ENCODE data around the gene GLRX5. TPM values are rescaled to one million over a fixed set of nuclear protein-coding genes. Genes with fewer than 3 reads are reported as not detected.

Gene GLRX5
- total RNA-seq, 2 donors from 2014 or later = 35.5 to 36.1 TPM

DNA sequence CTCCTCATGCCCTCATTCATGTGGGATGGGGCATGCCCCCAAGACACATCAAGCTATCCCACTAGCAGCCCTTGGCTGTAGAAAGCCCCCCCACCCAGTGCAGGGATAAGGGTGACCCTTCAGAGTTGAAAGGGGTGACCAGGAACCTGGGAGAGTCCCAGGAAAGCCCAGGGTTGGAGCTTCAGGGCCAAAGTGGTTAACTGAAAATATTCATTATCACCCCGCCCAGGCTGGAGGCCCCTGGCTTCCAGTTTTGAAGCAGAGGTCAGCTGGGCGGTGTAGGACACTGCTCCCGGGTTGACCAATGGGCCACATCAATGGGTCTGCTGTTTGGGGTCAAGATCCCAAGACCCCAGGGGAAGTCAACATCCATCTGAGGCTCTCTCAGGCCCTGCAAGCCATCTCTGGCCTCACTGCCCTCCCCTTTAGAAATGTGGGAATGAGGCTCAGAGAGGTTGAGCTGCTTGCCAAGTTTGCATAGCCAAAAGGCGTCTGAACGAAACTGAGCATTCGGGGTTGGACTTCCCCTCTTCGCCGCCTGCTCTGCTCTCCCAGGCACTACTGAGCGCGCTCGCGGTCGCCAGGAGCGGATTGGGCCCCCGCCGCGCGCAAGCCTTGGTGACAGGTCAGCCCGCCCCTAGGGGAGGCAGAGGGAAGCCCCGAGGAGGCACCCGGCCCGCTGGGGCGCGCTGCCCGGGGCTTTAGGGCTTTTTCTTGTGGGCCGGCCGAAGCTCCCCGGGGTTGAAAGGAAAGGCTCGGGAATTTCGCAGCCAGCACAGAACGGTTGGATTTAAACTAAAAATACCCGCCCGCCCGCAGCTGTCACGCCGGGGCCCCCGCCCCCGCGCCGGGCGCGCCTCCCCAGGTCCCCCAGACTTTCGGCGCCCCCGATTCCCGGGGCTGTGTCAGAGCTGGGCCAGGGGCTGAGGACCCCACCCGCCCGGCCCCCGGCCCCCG lies 19.0 kb upstream of the GLRX5 start:
- H3K36me3 Mint-ChIP-seq = no peaks in the 10 kb centered on the region
- peak overlapping the region; percentile 86 for H3K4me3 Mint-ChIP-seq
- peak; percentile 93 to 96 for ATAC-seq
- H3K4me1 Mint-ChIP-seq (ENCODE audit: low read depth in 2 of 2) = peaks cover 49 to 53% of the 10 kb centered on the region in 2 donors
- H3K27ac Mint-ChIP-seq = peak overlapping the region; percentile 59 to 83
- no peaks in the 10 kb centered on the region for H3K9me3 Mint-ChIP-seq
- H3K27me3 Mint-ChIP-seq = no peaks in the 10 kb centered on the region
- DNase-seq (ENCODE audit: low spot score) = peak; percentile 95

DNA sequence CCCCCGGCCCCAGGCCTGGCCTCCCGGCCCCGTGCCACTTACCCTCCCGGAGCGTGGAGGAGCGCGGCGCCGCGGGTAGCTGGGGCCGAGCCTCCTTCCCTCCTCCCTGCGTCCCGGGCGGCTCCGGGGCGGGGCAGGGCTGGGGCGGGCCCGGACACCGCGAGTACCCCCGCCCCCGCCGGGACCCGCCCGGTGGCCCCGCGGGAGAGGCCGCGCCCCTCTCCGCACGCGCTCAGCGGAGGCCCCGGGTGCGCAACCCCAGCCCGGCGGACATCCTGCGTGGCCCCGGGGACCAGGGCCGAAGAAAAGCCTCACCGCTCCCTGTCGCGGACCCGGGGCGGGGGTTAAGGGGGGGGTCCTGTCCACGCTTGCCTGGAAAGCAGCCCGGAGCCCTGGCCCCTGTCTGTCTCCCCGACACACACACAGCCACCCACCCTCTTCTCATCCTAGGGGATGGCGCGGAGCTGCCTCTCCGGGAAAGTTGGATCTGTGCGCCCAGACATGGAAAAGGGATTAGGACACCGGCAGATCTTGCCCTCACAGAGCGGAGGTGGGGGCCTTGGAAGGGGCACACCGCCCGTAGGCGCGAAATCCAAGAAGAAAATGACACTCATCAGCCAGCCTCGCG lies 18.2 kb upstream of the GLRX5 start, which contains the start of gene SYNE3:
Gene SYNE3, minus strand, starts transcription at position 97 of the 628 bp plus-strand sequence. CDS start 40,829 bp downstream, outside the sequence.
- ATAC-seq = peak; percentile 82 to 84
- peak within 1 kb of the TSS; percentile 92 to 93 for H3K27ac Mint-ChIP-seq
- H3K36me3 Mint-ChIP-seq = no peaks in the 10 kb centered on the region
- peak within 1 kb of the TSS; percentile 86 for H3K4me3 Mint-ChIP-seq
- H3K9me3 Mint-ChIP-seq = no peaks in the 10 kb centered on the region
- peak; percentile 85 for DNase-seq (ENCODE audit: low spot score)
- peaks cover 49 to 55% of the 10 kb centered on the region in 2 donors for H3K4me1 Mint-ChIP-seq (ENCODE audit: low read depth in 2 of 2)
- no peaks in the 10 kb centered on the region for H3K27me3 Mint-ChIP-seq

DNA sequence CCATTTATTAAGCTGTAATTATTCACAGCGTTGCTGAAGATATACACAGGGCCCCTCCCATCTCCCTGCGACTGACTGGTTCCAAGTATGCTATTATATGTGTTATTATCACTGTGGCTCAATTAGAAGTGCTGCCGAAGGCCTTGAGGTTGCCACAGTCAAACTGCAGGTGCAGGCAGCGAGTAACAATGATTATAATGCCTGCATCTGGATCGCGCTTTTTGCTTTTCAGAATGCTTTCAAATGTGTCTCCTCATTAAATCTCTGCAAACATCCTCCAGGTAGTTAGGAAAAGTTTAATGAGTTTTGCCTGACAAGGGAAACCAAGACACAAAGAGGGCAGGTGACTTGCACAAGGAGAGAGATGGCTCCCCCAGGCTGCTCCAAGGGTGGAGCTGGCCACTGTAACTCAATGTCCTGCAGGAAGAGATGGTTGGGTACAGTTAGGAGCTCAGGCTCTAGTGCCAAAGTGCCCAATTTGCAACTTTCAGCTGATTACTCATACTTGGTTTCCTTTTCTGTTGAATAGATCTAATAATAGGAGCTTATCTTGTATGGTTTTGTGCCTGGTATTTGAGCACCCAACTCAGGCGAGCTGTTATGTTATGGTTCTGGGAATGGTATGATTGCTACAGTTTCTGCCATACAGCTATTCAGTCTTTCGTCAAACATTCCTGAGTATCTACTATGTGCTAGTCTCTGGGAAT lies 16.7 kb upstream of the GLRX5 start:
- Mint-ChIP-seq H3K4me3 (peak overlapping the region; percentile 59), H3K4me1 (ENCODE audit: low read depth in 2 of 2) (peaks cover 60 to 64% of the 10 kb centered on the region in 2 donors), H3K9me3 (no peaks in the 10 kb centered on the region), H3K36me3 (no peaks in the 10 kb centered on the region), H3K27ac (peak overlapping the region; percentile 92 to 93), H3K27me3 (no peaks in the 10 kb centered on the region)
- no peak for DNase-seq (ENCODE audit: low spot score)
- no peak for ATAC-seq

DNA sequence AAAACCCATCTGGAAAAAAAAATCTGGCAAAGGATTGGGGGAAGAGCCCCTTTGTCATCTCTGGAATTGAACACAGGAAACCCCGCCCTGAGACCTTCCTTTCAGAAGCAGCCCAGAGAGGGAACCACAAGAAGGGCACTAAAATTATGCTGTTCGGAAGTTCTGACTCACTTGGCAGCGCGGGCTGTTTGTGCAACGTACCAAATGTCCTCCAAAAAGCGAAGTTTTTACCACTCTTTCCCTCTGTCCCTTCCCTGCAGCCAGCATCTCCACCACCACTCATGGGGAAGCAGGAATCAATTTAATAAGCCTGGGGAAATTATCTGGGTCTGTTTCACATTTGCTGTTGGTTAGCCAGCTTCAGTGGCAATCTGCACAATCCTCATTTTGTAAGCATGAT lies 15.2 kb upstream of the GLRX5 start:
- no peaks in the 10 kb centered on the region for H3K27me3 Mint-ChIP-seq
- ATAC-seq (peak; percentile 12 to 36), DNase-seq (ENCODE audit: low spot score) (peak; percentile 83)
- H3K4me1 Mint-ChIP-seq (ENCODE audit: low read depth in 2 of 2) = peaks cover 73 to 79% of the 10 kb centered on the region in 2 donors
- H3K36me3 Mint-ChIP-seq = no peaks in the 10 kb centered on the region
- H3K27ac Mint-ChIP-seq = peak overlapping the region; percentile 92 to 93
- H3K9me3 Mint-ChIP-seq = no peaks in the 10 kb centered on the region
- peak overlapping the region; percentile 59 for H3K4me3 Mint-ChIP-seq

DNA sequence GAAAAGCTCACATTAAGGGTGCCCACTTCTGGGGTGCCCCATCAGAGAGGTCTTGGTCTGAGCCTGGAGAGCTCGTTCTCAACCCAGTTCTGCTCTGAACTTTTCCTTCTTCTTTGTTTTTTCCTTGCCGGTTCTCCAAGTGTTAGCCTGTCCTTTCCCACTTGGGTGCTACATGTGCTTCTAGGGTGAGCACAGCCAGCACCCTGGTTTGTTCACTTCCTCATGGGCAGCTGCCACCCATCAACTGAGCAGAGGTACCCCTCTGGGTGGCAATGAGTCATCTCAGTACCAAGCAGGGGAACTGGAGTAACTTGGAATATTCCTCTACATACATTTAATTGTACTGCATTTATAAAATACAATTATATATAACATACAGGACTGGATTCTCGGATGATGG lies 14.5 kb upstream of the GLRX5 start:
- Mint-ChIP-seq H3K27ac (peak overlapping the region; percentile 92 to 93), H3K9me3 (no peaks in the 10 kb centered on the region), H3K4me1 (ENCODE audit: low read depth in 2 of 2) (peaks cover 74 to 81% of the 10 kb centered on the region in 2 donors), H3K27me3 (no peaks in the 10 kb centered on the region), H3K36me3 (no peaks in the 10 kb centered on the region), H3K4me3 (peak overlapping the region; percentile 59)
- ATAC-seq (no peak), DNase-seq (ENCODE audit: low spot score) (no peak)

DNA sequence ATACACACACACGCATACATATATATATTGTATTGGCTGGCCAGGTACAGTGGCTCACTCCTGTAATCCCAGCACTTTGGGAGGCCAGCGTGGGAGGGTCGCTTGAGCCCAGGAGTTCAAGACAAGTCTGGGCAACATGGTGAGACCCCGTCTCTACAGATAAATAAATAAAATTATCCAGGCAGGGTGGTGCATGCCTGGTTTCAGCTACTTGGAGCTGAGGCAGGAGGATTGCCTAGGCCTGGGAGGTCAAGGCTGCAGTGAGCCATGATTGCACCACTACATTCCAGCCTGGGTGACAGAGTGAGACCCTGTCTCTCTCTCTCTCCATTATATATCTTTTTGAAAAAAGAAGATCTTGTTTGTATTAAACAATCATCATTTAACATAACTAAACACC lies 13.8 kb upstream of the GLRX5 start:
- no peaks in the 10 kb centered on the region for H3K36me3 Mint-ChIP-seq
- peak overlapping the region; percentile 94 to 95 for H3K27ac Mint-ChIP-seq
- ATAC-seq (no peak), DNase-seq (ENCODE audit: low spot score) (no peak)
- H3K4me1 Mint-ChIP-seq (ENCODE audit: low read depth in 2 of 2) = peaks cover 81 to 83% of the 10 kb centered on the region in 2 donors
- no peak overlapping the region for H3K4me3 Mint-ChIP-seq
- H3K27me3 Mint-ChIP-seq = no peaks in the 10 kb centered on the region
- no peaks in the 10 kb centered on the region for H3K9me3 Mint-ChIP-seq

DNA sequence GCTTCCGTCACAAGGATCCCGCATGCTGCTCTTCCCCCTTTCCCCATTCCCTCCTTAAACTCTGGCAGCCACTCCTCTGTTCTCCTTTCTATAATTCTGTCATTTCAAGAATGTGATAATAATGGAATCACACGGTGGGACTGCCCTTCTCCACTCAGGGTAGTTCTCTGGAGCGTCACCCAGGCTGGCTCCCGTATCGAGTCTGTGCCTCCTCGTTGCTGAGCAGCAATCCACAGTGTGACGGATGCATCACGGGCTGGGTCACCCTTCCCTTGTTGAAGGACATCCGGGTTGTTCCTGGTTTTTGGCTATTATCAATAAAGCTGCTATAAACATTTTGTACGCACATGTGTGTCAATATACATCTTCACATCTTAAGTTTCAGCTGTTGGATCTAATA lies 12.7 kb upstream of the GLRX5 start:
- DNase-seq (ENCODE audit: low spot score) (no peak), ATAC-seq (no peak)
- Mint-ChIP-seq H3K9me3 (no peaks in the 10 kb centered on the region), H3K36me3 (no peaks in the 10 kb centered on the region), H3K27ac (peak overlapping the region; percentile 94 to 95), H3K4me3 (peak overlapping the region; percentile 85), H3K27me3 (no peaks in the 10 kb centered on the region), H3K4me1 (ENCODE audit: low read depth in 2 of 2) (peaks cover 85 to 86% of the 10 kb centered on the region in 2 donors)

DNA sequence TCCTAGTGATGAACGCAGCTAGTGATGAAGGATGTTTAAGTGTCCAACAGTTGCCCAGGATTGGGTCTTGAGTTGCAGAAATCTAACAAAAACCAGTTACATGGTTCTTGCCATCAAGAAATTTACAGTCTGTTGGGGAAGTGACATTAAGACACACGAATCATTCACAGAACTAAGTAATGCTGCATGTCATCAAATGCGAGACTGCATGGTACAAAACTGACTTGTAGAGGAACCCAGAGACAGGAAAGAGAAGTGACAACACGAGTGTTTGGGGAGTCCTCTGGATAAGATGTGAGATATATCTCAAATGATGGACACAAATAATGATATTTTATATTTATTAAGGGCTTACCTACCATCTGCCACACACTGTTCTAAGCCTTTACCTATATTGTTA lies 12.3 kb upstream of the GLRX5 start:
- H3K9me3 Mint-ChIP-seq = no peaks in the 10 kb centered on the region
- ATAC-seq (no peak), DNase-seq (ENCODE audit: low spot score) (no peak)
- H3K27me3 Mint-ChIP-seq = no peaks in the 10 kb centered on the region
- H3K4me1 Mint-ChIP-seq (ENCODE audit: low read depth in 2 of 2) = peaks cover 85 to 86% of the 10 kb centered on the region in 2 donors
- H3K27ac Mint-ChIP-seq = peak overlapping the region; percentile 94 to 95
- peak overlapping the region; percentile 85 for H3K4me3 Mint-ChIP-seq
- no peaks in the 10 kb centered on the region for H3K36me3 Mint-ChIP-seq

DNA sequence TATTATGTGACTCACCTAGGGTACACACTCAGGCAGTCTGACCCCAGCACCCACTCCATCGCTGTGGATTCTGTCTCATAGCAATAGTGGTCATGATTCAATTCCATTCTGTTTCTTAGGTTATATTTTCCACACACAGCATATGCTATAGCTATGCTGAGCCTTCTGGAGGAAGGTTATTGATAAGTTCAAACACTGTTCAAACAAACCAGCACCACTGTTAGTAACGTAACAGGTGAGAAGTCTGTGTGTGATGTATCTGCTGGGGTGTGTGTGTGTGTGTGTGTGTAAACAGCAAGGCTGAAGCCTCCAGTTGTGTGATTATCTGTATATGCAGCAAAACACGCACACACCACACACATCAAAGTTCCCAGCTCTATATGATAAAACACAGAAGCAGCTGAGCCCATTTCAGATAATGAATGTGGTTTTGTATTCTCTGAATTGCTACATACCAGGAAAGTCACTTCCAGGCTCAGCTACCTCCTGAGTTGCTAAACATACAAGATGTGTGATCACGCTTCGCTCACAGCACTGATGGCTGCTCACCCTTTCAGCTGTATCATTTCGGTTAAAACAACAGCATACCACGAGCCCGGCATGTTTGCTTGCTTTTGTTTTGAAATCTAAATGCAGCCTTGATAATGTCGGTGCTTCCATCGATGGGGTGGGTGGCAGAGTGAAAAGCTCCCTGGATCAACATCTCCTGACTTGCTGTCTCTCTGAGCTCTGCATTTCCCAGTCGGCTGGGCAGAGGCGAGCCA lies 11.6 kb upstream of the GLRX5 start:
- no peaks in the 10 kb centered on the region for H3K27me3 Mint-ChIP-seq
- peak overlapping the region; percentile 85 for H3K4me3 Mint-ChIP-seq
- peak overlapping the region; percentile 94 to 95 for H3K27ac Mint-ChIP-seq
- H3K36me3 Mint-ChIP-seq = no peaks in the 10 kb centered on the region
- DNase-seq (ENCODE audit: low spot score) = peak; percentile 79
- peaks cover 78 to 80% of the 10 kb centered on the region in 2 donors for H3K4me1 Mint-ChIP-seq (ENCODE audit: low read depth in 2 of 2)
- no peaks in the 10 kb centered on the region for H3K9me3 Mint-ChIP-seq
- ATAC-seq = peak; percentile 83 to 88

DNA sequence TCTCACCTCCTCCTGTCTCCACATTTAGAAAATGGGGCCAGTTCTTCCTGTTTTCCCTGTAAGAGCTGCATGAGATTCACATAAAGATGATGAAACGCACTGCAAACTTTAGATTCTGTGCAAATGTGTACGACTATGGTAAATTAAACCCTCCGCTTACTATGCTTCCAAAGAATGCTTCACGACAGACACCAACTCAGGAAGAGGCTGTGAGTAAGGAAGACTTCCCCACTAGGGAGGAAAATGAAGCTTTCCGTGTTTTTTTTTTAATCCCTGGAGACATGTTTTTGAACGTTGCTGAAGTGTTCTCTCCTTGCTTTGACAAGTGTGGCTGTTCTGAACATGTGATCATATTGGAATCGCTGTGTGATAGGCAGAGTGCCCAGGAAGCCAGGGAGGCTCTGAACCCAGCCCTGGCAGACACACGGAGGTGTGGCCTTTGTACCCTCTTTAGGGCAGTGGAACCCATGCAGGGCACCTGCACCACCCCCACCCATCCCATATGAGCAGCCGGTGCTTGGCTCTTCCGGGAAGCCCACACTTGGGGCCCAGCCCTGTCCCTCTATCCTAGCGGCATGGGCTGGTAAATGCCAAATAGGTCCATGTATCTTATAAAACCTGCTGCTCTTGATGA lies 10.9 kb upstream of the GLRX5 start:
- DNase-seq (ENCODE audit: low spot score) (no peak), ATAC-seq (peak in 1 of 2 donors; percentile 2)
- no peaks in the 10 kb centered on the region for H3K9me3 Mint-ChIP-seq
- peak overlapping the region; percentile 85 for H3K4me3 Mint-ChIP-seq
- H3K27ac Mint-ChIP-seq = peak overlapping the region; percentile 94 to 95
- H3K36me3 Mint-ChIP-seq = no peaks in the 10 kb centered on the region
- H3K4me1 Mint-ChIP-seq (ENCODE audit: low read depth in 2 of 2) = peaks cover 71 to 73% of the 10 kb centered on the region in 2 donors
- H3K27me3 Mint-ChIP-seq = no peaks in the 10 kb centered on the region

DNA sequence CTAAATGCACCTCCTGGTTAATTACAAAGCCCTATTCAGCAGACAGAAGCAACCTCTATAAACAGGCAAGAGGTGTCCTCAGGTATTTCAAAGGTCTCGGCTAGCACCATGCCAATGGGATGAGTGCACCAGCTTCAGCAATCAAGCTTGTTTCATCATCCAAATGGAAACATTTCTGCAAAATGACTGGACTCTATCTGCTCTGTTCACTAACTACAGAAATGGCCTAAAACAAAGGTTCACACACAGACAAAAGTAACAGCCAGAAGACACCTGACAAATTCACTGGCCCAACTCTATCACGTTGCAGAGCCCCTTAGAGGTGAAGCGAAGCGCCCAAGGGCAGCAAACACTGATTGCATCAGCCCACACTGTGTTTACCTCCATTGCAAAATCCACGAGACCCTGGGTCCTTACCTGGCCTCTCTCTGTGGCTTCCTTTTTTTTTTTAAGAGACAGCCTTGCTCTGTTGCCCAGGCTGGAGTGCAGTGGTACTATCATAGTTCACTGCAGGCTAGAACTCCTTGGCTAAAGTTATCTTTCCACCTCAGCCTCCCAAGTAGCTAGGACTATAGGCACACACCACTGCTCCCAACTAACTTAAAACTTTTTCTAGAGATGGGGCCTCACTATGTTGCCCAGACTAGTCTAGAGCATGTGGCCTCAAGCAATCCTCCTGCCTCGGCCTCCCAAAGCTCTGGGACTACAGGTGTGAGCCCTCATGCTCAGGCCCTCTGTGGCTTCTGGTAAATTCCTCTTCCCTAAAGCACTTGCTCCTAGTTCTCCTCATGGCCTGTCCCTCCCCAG lies 9.9 kb upstream of the GLRX5 start:
- Mint-ChIP-seq H3K4me1 (ENCODE audit: low read depth in 2 of 2) (peaks cover 61 to 64% of the 10 kb centered on the region in 2 donors), H3K27ac (peak overlapping the region; percentile 94 to 95), H3K9me3 (no peaks in the 10 kb centered on the region), H3K36me3 (no peaks in the 10 kb centered on the region), H3K4me3 (peak overlapping the region; percentile 85), H3K27me3 (no peaks in the 10 kb centered on the region)
- DNase-seq (ENCODE audit: low spot score) (no peak), ATAC-seq (no peak)

DNA sequence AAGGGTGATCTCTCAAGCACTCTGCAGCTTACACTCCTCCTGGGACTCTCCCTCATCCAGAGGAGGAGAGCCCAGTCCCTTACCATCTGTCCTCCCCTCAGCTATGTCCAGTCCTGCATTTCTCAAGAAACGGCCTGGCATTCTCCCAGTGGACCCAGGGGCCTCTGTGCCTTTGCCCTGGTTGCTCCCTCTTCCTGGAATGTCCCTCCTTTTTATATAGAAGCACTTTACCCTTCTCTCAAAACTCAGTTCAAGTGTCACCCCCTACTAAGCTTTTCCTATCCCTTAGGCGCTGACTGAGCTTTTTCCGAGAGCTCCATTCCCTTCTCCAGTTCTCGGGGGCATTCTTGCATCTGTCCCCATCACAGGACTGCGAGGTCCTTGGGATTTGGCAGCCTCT lies 8.9 kb upstream of the GLRX5 start:
- H3K4me3 Mint-ChIP-seq = peak overlapping the region; percentile 56

More for the DNA sequence above, 8.9 kb upstream of the GLRX5 start:
- Mint-ChIP-seq H3K36me3 (no peaks in the 10 kb centered on the region), H3K9me3 (no peaks in the 10 kb centered on the region), H3K27ac (peak overlapping the region; percentile 94 to 95), H3K27me3 (no peaks in the 10 kb centered on the region), H3K4me1 (ENCODE audit: low read depth in 2 of 2) (peaks cover 59 to 68% of the 10 kb centered on the region in 2 donors)
- DNase-seq (ENCODE audit: low spot score) (no peak), ATAC-seq (no peak)

Measured in natural killer cell treated with Interleukin-12 subunit alpha and Interleukin-12 subunit beta and Interleukin-15 and Interleukin-18, amount 100 ng/mL, for 72 hours (primary cell).